HG02938 (cell line): ENCODE results near the gene RBPMS2.
"Not testable (repeated sequence)": the region's sequence is repeated elsewhere in the genome, so short reads cannot be mapped to it uniquely, and the experiment has no call there.

ENCODE experiments used
- ATAC-seq: cut with Tn5 transposase; IDR thresholded peaks from one replicate; pipeline ENCODE4 v1.9.1; 2021; ENCODE audit warnings: mild to moderate bottlenecking, moderate library complexity; ENCODE audit not compliant: unreplicated experiment

The RBPMS2 gene

GRCh38 chr15:64754663-64755426 is 20.5 kb downstream of the RBPMS2 start:
- peak; percentile 43 for ATAC-seq

- no peak for ATAC-seq
Observed at GRCh38 chr15:64753480-64754185, 21.8 kb downstream of the RBPMS2 start.

DNA sequence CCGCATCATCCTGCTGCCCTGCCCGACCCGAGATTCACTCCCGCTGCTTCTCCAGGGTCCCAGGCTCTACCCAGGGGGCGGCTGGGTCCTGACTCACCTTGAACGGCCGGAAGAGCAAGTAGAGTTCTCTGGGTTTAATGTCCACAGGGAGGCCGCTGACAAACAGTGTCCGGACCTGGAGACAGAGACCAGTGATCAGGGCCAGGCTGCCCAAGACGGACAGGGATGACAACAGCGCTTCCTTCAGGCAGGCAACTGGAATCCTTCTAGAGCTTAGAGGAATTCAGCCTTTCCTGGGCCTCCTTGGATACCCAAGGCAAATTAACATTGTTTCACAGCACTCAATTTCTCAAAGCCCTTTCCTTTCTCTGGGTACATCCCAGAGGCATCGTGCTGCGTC is 23.9 kb downstream of the RBPMS2 start:
- no peak for ATAC-seq

GRCh38 chr15:64749999-64750657 is 25.3 kb downstream of the RBPMS2 start:
- no peak for ATAC-seq

GRCh38 chr15:64749167-64749566 is 26.2 kb downstream of the RBPMS2 start:
- ATAC-seq = no peak

DNA sequence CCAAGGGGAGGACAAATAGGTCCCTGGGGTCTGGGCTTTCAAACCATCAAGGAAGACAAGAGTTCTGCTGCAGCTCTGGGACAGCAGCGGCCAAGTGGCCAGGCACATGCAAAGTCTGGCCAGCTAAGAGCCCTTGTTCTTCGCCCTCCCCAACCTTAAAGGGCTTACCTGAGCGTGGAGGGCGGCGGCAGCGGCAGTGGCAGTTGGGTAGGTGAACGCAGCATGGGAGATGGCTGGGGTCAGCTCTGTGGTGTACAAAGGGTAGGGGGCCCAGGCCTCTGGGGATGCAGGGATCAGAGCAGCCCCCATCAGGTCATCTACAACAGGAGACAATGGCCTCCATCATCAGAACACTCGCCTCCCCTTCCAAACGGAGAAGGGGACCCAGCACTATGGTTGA is 27.1 kb downstream of the RBPMS2 start:
- no peak for ATAC-seq

DNA sequence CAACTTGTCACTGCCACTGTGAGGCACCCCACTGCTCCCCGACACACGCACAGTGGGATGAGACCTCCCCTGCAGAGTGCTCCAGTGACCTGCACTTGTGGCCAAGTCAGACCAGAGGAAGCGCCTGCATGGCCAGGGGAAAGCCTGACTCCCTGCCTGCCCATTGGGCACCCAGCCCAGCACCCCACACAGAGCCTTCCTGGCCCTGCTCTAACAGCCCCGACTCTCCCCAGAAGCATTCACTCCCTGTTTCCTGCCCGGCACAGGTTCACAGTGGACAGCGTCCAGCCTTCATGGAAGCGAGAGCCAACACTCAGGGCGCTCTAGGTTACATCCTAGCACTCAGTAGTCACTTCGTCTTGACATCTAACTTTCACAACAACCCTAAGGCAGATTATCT is 27.8 kb downstream of the RBPMS2 start:
- no peak for ATAC-seq

- no peak for ATAC-seq
Observed at GRCh38 chr15:64746921-64747320, 28.5 kb downstream of the RBPMS2 start.

DNA sequence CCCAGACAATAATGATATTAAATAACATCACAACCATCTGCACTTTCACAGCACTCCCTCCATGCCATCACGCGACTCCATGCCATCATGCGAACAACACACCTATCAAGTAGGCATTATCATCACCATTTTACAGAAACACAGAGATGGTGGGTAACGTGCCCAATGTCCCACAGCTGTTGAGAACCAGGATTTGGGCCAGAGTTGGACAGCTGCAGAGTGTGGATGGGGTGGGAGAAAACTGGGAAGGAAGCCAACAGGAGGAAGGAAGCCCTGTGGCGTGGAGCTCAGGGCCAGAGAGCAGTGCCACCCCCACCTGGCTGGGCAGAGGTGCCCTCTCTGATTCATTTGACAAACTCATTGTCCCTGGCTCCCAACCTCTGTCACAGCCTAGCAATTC is 29.0 kb downstream of the RBPMS2 start:
- no peak for ATAC-seq

DNA sequence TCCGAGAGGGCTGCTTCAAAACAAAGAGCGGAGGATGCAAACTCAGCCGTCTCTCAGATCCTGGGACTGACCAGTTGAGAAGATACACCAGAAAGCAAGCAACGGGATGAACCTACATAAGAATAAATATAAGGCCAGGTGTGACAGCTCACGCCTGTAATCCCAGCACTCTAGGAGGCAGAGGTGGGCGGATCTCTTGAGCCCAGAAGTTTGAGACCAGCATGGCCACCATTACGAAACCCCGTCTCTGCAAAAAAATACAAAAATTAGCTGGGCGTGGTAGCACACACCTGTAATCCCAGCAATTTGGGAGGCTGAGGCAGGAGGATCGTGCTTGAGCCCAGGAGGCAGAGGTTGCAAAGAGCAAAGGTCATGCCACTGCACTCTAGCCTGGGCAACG is 31.7 kb downstream of the RBPMS2 start:
- ATAC-seq = no peak

- ATAC-seq = no peak
Observed at GRCh38 chr15:64742921-64743320, 32.5 kb downstream of the RBPMS2 start.

DNA sequence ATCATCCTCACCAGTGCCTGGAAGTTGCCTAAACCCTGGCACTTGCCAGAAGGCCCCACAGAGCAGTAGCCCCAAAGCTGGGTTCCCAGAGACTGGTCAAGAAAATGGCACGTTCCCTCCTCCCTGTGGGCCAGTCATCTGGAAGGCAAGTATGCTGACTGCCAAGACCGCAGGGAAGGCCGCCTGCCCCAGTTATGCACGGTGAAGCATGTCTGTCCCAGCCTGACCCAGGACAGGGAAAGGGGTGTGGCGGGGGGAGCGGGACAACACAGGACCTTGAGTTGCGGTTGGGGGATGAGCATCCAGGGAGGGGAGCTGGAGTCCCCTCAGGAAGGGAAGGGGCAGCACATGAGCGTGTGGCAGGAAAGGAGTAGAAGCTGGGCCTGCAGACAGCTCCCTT is 33.0 kb downstream of the RBPMS2 start:
- no peak for ATAC-seq

DNA sequence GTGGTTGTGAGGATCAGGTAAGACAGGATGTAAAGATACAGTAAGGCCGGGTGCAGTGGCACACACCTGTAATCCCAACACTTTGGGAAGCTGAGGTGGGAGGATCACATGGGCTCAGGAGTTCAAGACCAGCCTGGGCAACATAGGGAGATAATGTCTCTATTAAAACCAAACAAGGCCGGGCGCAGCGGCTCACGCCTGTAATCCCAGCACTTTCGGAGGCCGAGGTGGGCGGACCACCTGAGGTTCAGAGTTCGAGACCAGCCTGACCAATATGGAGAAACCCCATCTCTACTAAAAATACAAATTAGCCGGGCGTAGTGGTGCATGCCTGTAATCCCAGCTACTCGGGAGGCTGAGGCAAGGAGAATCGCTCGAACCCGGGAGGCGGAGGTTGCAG is 33.7 kb downstream of the RBPMS2 start:
- not testable (repeated sequence) for ATAC-seq

- no peak for ATAC-seq
Observed at GRCh38 chr15:64740311-64741170, 34.8 kb downstream of the RBPMS2 start.

DNA sequence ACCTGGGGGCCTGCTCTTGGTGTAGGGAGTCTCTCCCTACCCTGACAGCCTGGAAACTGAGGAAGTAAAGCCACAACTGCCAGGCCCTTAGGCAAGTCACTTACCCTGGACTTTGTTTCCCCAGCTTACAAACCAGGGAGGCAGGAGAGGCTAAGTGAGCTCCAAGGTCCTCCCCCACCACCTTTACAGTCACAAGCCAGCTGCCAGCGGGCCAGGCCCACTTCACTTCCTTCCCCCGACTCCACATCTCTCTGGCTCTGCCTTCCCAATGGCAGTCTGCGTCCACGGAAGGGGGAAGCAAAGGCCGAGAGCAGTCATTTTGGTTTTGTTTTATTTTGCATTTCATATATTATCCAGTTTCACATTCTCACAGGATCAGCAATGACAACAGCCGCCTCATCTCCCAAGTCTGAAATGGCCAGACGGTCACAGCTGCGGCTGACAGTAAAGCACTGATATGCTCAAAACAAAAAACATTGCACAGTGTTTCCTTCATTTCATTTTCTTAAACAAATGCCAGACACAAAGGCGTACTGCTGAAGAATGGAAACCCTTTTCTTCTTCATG is 35.7 kb downstream of the RBPMS2 start:
- no peak for ATAC-seq

DNA sequence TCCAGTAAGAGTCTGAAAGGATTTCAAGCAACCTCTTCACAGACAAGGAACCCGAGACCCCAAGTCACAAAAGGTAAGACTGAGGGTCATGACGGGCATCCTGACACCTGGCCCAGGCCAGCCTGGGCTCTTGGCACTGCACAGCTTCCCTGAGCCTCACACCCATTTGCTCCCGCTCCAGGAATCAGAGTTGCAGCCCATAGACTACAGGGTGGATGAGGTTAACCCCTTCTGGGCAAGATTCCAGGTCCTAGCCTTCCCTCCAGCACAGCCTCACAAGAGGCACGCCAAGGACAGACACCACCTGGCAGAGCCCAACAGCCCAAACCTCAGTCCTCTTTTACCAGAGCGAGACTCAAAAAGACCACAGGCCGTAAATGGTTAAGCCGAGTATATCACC is 36.2 kb downstream of the RBPMS2 start:
- no peak for ATAC-seq

DNA sequence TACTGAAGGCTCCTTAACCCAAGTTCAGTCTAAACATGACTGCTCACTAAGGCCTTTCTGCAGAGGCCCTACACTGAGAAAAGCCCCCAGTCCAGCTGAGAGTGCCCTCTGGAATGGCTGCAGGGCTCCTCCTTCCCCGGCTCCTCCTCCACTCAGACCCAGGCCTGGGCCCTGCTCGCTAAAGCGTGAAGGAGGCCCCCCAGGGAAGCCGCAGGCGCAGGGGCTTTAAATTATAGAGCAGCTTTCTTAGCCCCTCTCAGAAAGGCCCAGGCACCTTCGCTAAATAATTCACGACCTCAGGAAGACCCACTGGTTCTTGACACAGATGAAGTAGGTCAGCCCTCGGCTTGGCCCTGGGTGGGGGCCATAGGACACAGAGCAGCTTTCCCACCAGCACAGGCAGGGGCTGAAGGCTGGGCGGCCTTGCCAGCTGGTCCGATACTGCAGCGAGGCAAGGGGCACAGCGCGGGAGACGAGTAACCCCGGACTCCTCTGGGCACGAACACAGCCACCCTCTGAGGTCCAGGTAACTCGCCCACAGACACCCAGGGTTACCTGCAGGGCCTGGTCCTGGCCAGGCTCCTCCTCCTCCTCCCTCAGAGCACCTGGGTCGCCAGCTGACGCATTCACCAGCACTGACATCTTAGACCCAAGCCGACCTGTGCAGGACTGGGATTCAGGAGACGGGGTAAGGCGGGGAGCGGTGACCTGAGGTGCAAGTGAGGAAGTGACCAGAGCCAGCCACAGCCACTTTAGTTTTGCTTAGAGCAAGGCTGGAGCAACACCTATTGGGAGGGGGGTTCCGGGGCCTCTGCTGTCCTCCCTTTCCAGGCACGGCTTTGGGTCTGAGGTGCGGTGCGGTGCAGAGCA is 36.9 kb downstream of the RBPMS2 start:
- ATAC-seq = no peak

GRCh38 chr15:64732156-64732860 is 43.1 kb downstream of the RBPMS2 start:
- no peak for ATAC-seq

DNA sequence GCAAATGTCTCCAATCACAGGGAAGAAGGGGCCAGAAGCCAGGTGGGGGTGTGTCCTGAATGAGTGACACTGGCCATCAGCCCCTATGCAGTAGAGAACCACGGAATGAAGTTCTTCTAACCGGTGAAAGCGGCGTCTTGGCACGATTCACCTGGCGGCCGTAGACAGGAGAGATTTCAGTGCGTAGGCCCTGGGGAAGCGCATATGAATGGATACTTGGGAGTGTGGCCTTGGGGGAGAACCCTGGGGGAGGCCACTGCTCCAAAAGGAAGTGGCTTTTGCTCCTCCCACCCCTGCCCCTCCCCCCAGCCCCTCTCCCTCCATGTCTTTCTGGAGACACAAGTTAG is 43.6 kb downstream of the RBPMS2 start:
- no peak for ATAC-seq
